ENCODE measurements around the gene TNNT3.

TNNT3 gene

DNA sequence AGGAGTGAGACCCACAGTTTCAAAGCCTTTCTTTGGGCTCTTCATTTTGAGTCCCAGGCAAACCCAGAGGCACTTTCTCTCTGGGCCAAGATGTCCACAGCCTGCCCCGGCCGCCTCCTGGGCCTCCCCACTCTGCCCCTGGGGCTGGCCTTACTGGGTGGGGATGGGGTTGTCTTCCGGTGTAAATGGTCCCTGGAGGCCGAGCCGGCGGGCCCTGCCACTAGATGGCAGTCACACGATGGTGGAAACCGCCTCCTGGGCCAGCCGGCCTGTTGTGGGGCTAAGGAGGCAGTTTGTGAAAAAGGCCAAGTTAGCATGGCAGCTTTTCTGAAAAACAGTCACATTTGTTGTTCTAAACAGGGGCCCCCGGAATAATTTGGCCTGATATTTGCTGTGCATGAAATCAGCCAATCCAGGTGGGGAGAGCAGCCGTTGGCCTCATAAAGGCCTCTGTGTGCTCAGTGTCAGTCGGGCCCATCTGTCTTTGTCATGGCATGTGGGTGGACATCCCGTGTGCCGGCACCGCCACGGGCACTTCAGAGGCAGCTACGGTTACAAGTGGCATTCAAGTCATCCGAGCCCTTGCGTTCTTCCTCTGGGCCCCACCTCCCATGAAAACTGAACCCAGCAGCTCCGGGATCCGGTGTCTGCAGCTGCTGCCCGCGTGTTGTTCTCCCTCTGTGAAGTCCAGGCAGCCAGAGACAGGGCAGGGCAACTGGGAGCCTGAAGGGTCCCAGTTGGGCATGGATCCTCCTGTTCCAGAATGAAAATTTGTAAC, 34.2 kb downstream of the TNNT3 start:
- in situ Hi-C loops (cut with HindIII; ENCODE audit: low pct_ligation_motif_present, low sequenced_read_pairs): no loop called here
- Histone ChIP-seq H3K4me3 (ENCODE audit: low read depth, low read length) (no peak overlapping the region), H3K36me3 (replicated peaks) (no peaks in the 10 kb centered on the region), H3K27ac (no peak overlapping the region), H3K27me3 (replicated peaks) (no peaks in the 10 kb centered on the region)
- no peak for DNase-seq
- TF ChIP-seq, protein P1, sequence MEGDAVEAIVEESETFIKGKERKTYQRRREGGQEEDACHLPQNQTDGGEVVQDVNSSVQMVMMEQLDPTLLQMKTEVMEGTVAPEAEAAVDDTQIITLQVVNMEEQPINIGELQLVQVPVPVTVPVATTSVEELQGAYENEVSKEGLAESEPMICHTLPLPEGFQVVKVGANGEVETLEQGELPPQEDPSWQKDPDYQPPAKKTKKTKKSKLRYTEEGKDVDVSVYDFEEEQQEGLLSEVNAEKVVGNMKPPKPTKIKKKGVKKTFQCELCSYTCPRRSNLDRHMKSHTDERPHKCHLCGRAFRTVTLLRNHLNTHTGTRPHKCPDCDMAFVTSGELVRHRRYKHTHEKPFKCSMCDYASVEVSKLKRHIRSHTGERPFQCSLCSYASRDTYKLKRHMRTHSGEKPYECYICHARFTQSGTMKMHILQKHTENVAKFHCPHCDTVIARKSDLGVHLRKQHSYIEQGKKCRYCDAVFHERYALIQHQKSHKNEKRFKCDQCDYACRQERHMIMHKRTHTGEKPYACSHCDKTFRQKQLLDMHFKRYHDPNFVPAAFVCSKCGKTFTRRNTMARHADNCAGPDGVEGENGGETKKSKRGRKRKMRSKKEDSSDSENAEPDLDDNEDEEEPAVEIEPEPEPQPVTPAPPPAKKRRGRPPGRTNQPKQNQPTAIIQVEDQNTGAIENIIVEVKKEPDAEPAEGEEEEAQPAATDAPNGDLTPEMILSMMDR (IDR thresholded peaks at IDR 0.05; ENCODE audit: low read depth, low read length, missing control alignments): no peak

DNA sequence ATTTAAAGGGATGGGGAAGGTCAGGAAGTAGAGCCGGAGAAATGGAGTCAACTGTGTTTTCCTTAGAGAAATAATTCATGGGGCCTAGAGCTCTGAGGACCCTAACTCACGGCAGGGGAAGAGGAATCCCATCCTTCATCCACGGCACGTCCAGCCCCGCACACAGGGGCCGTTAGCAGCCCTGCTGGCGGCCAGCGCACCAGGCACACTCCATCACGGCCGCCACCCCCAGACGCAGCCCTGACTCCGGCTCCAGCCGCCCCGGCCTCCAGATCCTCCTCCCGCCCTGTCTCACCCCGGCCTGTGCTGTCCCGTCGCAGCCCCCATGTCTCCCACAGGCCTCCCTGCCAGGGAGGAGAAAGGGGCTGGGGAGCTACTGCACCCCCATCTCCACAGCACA, 38.9 kb downstream of the TNNT3 start:
- in situ Hi-C loops (cut with HindIII; ENCODE audit: low pct_ligation_motif_present, low sequenced_read_pairs): no loop called here
- no peaks in the 10 kb centered on the region for H3K27me3 ChIP-seq (replicated peaks)
- TF ChIP-seq, protein P1 (IDR thresholded peaks at IDR 0.05; ENCODE audit: low read depth, low read length, missing control alignments): no peak
- no peak overlapping the region for H3K27ac ChIP-seq
- no peak for DNase-seq
- H3K4me3 ChIP-seq (ENCODE audit: low read depth, low read length): no peak overlapping the region
- no peaks in the 10 kb centered on the region for H3K36me3 ChIP-seq (replicated peaks)

DNA sequence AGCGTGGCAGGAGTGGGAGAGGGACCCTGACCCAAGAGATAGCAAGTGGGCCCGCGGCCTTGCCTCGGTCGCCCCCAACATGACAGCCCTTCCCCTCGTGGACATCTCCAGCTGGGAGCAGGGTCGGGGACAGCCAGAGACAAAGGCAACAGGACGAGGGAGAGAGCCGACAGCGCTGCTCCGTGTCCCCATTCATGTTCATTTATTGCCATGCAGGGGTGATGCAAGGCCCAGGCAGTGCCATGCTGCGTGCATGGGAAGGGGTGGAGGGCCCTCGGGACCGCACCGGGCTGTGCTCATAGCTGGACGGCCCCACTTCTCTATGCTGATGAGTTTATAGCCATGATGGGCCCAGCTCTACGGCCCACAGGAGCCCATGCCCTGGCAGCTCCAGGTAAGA, 40.3 kb downstream of the TNNT3 start:
- no peak overlapping the region for H3K4me3 ChIP-seq (ENCODE audit: low read depth, low read length)
- no peaks in the 10 kb centered on the region for H3K36me3 ChIP-seq (replicated peaks)
- DNase-seq: no peak
- H3K27me3 ChIP-seq (replicated peaks): no peaks in the 10 kb centered on the region
- in situ Hi-C loops (cut with HindIII; ENCODE audit: low pct_ligation_motif_present, low sequenced_read_pairs): no loop called here
- TF ChIP-seq, protein P1 (IDR thresholded peaks at IDR 0.05; ENCODE audit: low read depth, low read length, missing control alignments): no peak
- no peak overlapping the region for H3K27ac ChIP-seq

DNA sequence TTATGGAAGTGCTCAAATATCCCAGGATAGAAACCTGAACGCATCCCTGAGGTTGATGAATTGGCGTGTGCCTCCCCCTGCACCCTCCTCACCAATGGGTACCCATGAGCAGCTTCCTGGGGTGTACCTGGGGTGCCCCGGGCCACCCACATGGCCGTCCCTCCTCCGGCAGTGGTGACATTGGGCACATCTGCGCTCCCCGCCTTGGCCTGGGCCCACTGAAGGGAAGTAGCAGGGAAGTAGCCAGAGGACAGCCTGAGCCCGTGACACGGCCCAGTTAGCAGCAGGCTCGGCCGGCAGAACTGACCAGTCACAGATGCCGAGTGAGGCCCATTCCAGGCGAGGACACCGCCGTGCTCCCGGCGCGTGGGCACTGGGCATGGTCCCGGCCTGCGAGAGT, 44.4 kb downstream of the TNNT3 start:
- Histone ChIP-seq H3K27ac (no peak overlapping the region), H3K27me3 (replicated peaks) (no peaks in the 10 kb centered on the region), H3K36me3 (replicated peaks) (no peaks in the 10 kb centered on the region), H3K4me3 (ENCODE audit: low read depth, low read length) (no peak overlapping the region)
- in situ Hi-C loops (cut with HindIII; ENCODE audit: low pct_ligation_motif_present, low sequenced_read_pairs): no loop called here
- TF ChIP-seq, protein P1 (IDR thresholded peaks at IDR 0.05; ENCODE audit: low read depth, low read length, missing control alignments): no peak
- no peak for DNase-seq

DNA sequence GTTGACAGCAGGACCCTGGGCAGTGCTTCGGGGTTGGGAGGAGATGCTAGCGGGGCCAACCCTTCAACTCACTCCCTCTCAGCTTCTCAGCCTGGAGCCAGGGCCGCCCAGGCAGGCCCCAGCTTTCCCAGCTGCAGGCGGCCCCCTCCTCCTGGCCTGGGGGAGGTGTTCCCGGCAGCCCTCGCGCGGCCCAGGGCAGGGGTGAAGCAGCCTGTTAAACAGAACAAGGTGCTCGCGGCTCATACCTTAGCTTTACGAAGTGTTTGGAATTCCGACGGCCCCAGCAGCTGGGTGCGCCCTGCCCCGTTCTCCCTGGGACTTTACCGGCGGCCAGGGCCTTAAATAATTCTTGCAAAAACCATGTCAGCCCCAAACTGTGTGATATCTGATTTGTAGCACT, 44.8 kb downstream of the TNNT3 start:
- no peak for DNase-seq
- no peak overlapping the region for H3K27ac ChIP-seq
- H3K27me3 ChIP-seq (replicated peaks): no peaks in the 10 kb centered on the region
- no peaks in the 10 kb centered on the region for H3K36me3 ChIP-seq (replicated peaks)
- TF ChIP-seq, protein P1 (IDR thresholded peaks at IDR 0.05; ENCODE audit: low read depth, low read length, missing control alignments): no peak
- in situ Hi-C loops (cut with HindIII; ENCODE audit: low pct_ligation_motif_present, low sequenced_read_pairs): no loop called here
- no peak overlapping the region for H3K4me3 ChIP-seq (ENCODE audit: low read depth, low read length)

DNA sequence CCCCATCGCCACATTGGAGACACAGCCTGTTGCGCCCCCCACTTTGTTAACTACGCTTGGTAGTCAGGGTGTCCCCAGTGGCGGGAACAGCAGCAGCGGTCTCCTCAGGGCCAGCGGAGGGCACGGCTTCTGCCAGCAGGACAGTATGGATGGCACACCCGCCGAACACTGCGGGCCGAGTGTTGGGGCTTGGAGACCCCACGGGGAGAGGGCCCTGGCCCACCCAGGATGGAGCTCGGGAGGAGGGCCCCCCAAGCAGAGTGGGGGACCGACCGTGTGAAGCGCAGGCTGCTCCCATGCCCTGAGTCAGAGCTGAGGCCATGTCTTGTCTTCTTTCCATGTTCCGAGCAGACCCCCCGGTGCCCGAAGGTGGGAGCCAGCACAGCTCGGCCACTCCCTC, 45.5 kb downstream of the TNNT3 start:
- in situ Hi-C loops (cut with HindIII; ENCODE audit: low pct_ligation_motif_present, low sequenced_read_pairs): no loop called here
- Histone ChIP-seq H3K4me3 (ENCODE audit: low read depth, low read length) (no peak overlapping the region), H3K27ac (no peak overlapping the region), H3K27me3 (replicated peaks) (no peaks in the 10 kb centered on the region), H3K36me3 (replicated peaks) (no peaks in the 10 kb centered on the region)
- TF ChIP-seq, protein P1 (IDR thresholded peaks at IDR 0.05; ENCODE audit: low read depth, low read length, missing control alignments): no peak
- no peak for DNase-seq

Data from brain microvascular endothelial cell (primary cell).